Measurements from ENCODE around the gene RICTOR.

Gene RICTOR, protein sequence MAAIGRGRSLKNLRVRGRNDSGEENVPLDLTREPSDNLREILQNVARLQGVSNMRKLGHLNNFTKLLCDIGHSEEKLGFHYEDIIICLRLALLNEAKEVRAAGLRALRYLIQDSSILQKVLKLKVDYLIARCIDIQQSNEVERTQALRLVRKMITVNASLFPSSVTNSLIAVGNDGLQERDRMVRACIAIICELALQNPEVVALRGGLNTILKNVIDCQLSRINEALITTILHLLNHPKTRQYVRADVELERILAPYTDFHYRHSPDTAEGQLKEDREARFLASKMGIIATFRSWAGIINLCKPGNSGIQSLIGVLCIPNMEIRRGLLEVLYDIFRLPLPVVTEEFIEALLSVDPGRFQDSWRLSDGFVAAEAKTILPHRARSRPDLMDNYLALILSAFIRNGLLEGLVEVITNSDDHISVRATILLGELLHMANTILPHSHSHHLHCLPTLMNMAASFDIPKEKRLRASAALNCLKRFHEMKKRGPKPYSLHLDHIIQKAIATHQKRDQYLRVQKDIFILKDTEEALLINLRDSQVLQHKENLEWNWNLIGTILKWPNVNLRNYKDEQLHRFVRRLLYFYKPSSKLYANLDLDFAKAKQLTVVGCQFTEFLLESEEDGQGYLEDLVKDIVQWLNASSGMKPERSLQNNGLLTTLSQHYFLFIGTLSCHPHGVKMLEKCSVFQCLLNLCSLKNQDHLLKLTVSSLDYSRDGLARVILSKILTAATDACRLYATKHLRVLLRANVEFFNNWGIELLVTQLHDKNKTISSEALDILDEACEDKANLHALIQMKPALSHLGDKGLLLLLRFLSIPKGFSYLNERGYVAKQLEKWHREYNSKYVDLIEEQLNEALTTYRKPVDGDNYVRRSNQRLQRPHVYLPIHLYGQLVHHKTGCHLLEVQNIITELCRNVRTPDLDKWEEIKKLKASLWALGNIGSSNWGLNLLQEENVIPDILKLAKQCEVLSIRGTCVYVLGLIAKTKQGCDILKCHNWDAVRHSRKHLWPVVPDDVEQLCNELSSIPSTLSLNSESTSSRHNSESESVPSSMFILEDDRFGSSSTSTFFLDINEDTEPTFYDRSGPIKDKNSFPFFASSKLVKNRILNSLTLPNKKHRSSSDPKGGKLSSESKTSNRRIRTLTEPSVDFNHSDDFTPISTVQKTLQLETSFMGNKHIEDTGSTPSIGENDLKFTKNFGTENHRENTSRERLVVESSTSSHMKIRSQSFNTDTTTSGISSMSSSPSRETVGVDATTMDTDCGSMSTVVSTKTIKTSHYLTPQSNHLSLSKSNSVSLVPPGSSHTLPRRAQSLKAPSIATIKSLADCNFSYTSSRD (N-terminal part only)

GRCh38 chr5:39074017-39074814 lies at the start of gene RICTOR:
TSS of gene RICTOR (minus strand) at chr5:39074399. CDS start at chr5:39074377, 22 bp downstream.
- DNase-seq: peak; percentile 99 to 100 (median 99)

- no peak for DNase-seq
Observed at GRCh38 chr5:39121922-39122321, 47.7 kb upstream of the RICTOR start.

GRCh38 chr5:39121315-39121714 lies 47.1 kb upstream of the RICTOR start:
- no peak for DNase-seq

DNA sequence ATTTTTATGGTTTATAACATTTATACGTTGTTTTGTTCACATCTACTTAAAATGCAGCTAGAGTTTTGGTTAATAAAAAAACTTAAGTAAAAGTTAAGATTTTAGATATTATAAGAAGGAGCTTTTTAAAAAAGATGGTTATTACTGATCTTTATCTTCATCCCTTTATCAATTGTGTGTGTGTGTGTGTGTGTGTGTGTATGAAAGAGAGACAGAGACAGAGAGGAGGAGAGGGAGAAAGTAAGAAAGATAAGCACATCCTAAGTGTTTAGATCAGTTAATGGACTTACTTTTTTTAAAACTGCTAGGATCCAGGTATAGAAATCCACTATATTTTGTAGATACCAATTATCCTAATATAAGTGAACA lies 45.8 kb upstream of the RICTOR start:
- DNase-seq: no peak

GRCh38 chr5:39119404-39120051 lies 45.3 kb upstream of the RICTOR start:
- DNase-seq: no peak

DNA sequence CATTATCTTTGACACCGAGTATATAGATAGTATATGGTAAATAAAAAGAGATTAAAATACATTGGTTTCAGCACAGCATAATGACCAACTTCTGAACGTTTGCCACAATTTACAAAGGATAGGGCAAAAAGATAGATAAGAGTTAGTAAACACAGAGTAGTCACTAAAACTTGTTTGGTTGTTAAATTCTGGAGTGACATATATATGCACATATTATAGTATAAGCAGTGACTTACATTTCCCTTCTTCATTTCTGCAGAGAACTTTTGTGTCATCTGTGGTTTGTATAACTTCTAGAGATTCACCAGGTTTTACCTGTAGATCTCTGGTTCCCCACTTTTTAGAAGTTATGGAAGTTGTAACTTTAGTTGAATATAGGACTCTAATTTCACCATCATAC lies 44.4 kb upstream of the RICTOR start:
- no peak for DNase-seq

GRCh38 chr5:39117401-39117800 lies 43.2 kb upstream of the RICTOR start:
- DNase-seq: no peak

DNA sequence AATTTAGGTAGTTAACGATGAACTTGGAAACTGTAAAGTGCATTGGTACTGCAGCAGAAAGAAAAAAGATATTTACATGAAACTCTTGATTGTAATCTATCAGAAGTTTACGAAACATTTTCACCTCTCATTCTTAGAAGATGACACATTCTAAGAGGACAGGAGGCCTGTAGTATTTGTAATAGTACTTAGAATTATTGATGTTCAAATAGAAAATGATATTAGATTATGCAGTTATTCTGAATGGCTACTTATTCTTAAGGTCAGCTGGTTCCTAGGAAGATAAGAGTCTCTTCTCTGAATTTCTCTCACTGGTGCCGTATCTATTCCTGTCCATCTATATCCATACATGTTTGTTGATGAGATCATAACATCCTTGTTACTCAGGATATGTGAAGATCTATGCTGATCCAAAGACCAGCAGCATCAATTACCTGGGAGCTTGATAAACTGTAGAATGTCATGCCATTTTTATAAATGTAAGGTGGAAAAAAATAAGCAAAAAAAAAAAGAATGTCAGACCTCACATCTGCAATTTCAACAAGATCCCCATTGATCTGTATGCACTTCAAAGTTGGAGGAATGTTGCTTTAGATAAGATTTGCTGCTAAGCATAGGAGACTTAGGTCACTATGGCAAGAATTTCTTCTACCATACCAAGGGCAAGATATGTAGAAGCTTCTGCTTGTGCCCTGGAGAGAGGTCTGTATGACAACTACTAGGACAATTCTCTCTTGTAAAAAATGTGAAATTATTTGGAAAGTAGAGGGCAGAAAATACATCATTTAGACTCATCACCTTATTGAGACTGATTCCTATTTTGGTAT lies 42.4 kb upstream of the RICTOR start:
- DNase-seq: no peak

- DNase-seq: no peak
Observed at GRCh38 chr5:39115644-39116343, 41.6 kb upstream of the RICTOR start.

DNA sequence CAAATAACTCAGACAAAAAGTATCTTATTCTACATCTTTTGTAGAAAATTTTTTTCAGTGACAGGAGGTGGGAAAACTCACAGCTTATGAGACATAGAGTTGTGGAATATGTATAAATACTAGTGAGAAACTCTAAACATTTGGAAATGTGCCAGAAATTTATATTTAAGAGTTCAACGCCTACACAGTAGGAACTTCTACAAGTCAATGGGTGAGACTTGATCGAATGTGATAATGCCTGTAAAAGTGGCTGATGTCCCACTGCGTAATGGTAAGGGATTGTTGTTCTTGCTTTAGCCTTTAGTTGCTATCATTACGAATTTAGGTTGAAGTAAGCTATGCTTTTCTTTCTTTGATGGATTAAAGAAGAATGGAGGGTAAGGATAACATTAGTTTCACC lies 40.0 kb upstream of the RICTOR start:
- no peak for DNase-seq

- no peak for DNase-seq
Observed at GRCh38 chr5:39113354-39113953, 39.3 kb upstream of the RICTOR start.

GRCh38 chr5:39109606-39110005 lies 35.4 kb upstream of the RICTOR start:
- DNase-seq: no peak

- no peak for DNase-seq
Observed at GRCh38 chr5:39108987-39109386, 34.8 kb upstream of the RICTOR start.

DNA sequence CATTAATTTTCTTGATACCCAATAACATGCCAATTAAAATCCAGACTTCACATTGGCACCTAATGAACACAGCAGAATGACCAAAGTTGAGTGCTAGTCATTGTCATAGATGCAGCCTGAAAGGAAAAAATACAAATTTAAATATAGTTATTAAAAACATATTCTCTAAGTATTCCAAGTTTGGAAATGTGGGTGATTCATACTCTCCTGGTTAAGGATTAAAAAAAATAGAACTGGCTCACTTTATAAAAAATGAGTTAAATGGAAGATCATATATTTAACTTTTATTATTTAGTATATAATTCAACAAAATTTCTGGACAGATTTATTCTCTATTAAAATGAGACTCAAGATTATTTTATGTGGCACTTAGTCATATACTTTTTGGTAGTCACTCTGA lies 33.2 kb upstream of the RICTOR start:
- no peak for DNase-seq

GRCh38 chr5:39106322-39106721 lies 32.1 kb upstream of the RICTOR start:
- DNase-seq: peak in 2 of 3 donors; percentile 8 to 18

GRCh38 chr5:39104221-39104620 lies 30.0 kb upstream of the RICTOR start:
- DNase-seq: no peak

DNA sequence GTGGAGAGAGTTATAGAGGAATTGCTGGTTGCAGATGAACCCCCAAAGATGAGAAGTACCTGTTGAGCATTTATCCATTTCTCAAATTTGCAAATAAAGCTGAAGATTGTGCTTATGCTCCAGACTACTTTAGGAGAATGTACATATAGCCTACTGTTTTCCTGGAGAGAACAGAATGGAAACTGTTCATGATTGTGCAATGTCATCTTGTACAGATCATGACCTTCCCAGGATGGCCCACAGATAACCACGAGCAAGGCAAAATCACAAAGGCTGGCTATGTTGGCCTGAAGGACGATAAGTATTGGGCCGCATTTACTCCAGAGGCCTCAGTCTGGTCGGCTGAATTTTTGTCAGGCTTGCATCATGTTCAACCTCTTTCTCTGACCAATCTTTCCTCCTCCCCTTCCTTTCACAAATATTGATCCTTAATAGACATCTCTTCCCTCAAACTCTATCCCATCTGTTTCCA lies 28.5 kb upstream of the RICTOR start:
- no peak for DNase-seq

DNA sequence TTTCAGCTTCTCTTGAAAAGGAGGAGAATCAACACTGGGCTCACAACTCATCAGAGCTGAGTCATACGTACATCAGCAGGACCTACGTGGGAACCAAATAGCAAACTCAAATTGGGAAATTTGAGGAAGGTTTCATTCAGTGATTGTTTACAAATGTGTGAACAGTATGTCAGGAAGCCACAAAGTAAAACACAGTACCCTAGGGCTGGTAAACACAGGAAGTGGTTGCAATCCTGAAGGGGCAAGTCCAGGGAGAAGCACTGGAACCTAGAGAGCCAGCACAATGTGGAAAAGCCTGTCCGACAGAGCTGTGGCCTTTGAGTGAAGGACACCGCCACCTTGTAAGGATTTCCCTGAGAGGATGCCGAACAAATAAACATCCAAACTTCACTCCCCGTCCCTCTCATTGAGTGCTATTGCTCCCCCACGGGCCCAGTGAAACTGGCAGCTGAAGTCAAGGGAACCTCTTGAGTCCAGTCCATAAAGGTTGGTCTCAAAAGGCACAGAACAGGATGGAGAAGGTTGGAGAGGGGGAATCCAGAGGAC lies 26.7 kb upstream of the RICTOR start:
- peak; percentile 25 to 78 (median 65) for DNase-seq

GRCh38 chr5:39100301-39100850 lies 26.2 kb upstream of the RICTOR start:
- no peak for DNase-seq
